ENCODE results near the gene C4BPA. TPM values are rescaled to one million over a fixed set of nuclear protein-coding genes. Genes with fewer than 3 reads are reported as not detected.

The C4BPA gene
- total RNA-seq (2013; cell fraction: nucleolus; rRNA removed), result not detected in 2 replicates
- not detected in 2 replicates for total RNA-seq (2014; rRNA removed)
- total RNA-seq (2014; rRNA removed; fragmentation: Illumina TruSeq; extraction: Trizol), result not detected in 2 replicates
- total RNA-seq (2021), result 0.21 and 0.31 TPM in 2 replicates
- not detected for polyA plus RNA-seq (2011; ENCODE audit: low read depth)
- not detected in 2 replicates for polyA plus RNA-seq (2011; rRNA removed)
- polyA plus RNA-seq (2011; cell fraction: cytosol; rRNA removed), result not detected in 2 replicates
- not detected in 2 replicates for polyA plus RNA-seq (2011; cell fraction: nucleus; rRNA removed)
- polyA plus RNA-seq (2012), result not detected in 2 replicates
- not detected in 2 replicates for polyA plus RNA-seq (2014; fragmentation: Illumina TruSeq; extraction: Trizol)
- polyA plus RNA-seq (2014; fragmentation: Nextera tagmentation; extraction: Ambion mirVana), result not detected
- polyA plus RNA-seq (2014; rRNA removed), result not detected in 2 replicates
- not detected for polyA plus RNA-seq (2016; fragmentation: Nextera tagmentation; extraction: Ambion mirVana)
- polyA minus RNA-seq (2011; rRNA and poly(A)+ RNA removed), result not detected in 2 replicates
- not detected in 2 replicates for polyA minus RNA-seq (2011; cell fraction: cytosol; rRNA and poly(A)+ RNA removed)
- polyA minus RNA-seq (2011; cell fraction: nucleus; rRNA and poly(A)+ RNA removed), result not detected in 2 replicates
- not detected for Bru-seq, nascent RNA
- percentile 5 among the genes with signal in this experiment for BruChase-seq, experiment 1, labeled RNA remaining after a 6-hour chase
- BruChase-seq, experiment 2, labeled RNA remaining after a 2-hour chase, result percentile 6 among the genes with signal in this experiment
- long read RNA-seq, experiment 1, result 0 reads
- long read RNA-seq, experiment 2, result 0 reads

DNA sequence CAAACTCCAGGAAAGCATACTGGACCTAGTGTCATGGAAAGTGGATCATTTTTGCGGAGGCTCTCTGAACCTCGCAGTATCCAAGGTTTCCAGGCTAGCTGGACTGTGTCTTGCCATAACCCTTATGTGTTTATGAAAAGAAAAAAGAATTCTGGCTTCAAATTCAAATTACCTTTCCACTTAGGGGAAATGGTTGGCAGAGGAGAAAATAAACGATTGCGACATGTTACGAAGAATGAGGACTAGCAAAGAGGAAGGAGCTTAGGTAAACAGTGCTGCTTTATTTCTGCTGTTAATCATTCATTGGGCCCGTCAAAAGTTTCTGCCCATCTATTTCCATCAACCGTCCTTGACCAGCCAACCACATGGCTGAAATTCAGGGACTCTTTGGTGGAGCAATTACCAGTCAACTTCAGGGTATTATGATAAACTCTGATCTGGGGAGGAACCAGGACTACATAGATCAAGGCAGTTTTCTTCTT is at the start of gene C4BPA:
TSS of gene C4BPA (plus strand) at position 342 of the 482 bp plus-strand sequence. CDS start 8,793 bp downstream, outside the sequence.
- in situ Hi-C loops (cut with MboI), result no loop called here
- no peaks in the 10 kb centered on the region for H3K79me2 ChIP-seq (ENCODE audit: control insufficient read depth, insufficient read depth, low read length)
- ChIA-PET POLR2A (no interaction called here), SMC1A (ENCODE audit: uncharacterized antibody, unreplicated experiment) (interaction anchor here (1.5 to 2.4 kb wide), 2 partner anchors 12 to 91 kb away, joined by 3 to 6 read pairs; no protein-coding TSS in a partner anchor), RAD21 (ENCODE audit: unreplicated experiment) (interaction anchor here (0.7 kb wide), 1 partner anchor 301 kb away, joined by 3 read pairs; no protein-coding TSS in a partner anchor), CTCF (no interaction called here)
- H3K4me1 ChIP-seq (ENCODE audit: control insufficient read depth, insufficient read depth, low read length), result no peaks in the 10 kb centered on the region
- intact Hi-C loops (cut with micrococcal nuclease; ENCODE audit: unreplicated experiment), result no loop called here
- no peak within 1 kb of the TSS for H3K27ac ChIP-seq (ENCODE audit: control insufficient read depth, insufficient read depth)
- H4K20me1 ChIP-seq (ENCODE audit: control insufficient read depth, insufficient read depth), result no peaks in the 10 kb centered on the region
- no peak for ATAC-seq
- no peak within 1 kb of the TSS for H2AFZ ChIP-seq (ENCODE audit: control insufficient read depth, low read depth, low read length)
- no peak for FAIRE-seq
- no peak for DNase-seq (ENCODE audit: low read depth, low spot score)
- H3K4me3 ChIP-seq, result no peak within 1 kb of the TSS
- peaks cover 2% of the 10 kb centered on the region; the same call in 1 of the 3 replicates for H3K9me3 ChIP-seq (replicated peaks; ENCODE audit: control insufficient read depth, insufficient read depth, low read length)
- H3K27me3 ChIP-seq (replicated peaks in 1 of 2; ENCODE audit: control insufficient read depth in 2 of 2, insufficient read depth in 2 of 2, low read length in 1 of 2), result no peaks in the 10 kb centered on the region
- H3K36me3 ChIP-seq (ENCODE audit: control insufficient read depth in 2 of 2, insufficient read depth in 2 of 2, low read length in 1 of 2), result no peaks in the 10 kb centered on the region
- no TSS peak for BruUV-seq (replicated peaks)
- WGBS (ENCODE audit: insufficient coverage, insufficient replicate concordance, low lambda C conversion rate, missing lambda C conversion rate), result 85% methylated on average over 7 of the region's 7 CpGs
- H3K9ac ChIP-seq (ENCODE audit: control insufficient read depth, insufficient read depth, low read length), result no peak within 1 kb of the TSS
- no peak within 1 kb of the TSS for H3K4me2 ChIP-seq (ENCODE audit: control insufficient read depth, insufficient read depth)
- TF ChIP-seq ZNF24 (IDR thresholded peaks at IDR 0.05), result no peak
- TF ChIP-seq WRNIP1 (IDR thresholded peaks at IDR 0.05; ENCODE audit: borderline replicate concordance, low read depth, low read length), result no peak
- no peak for TF ChIP-seq E2F8 (IDR thresholded peaks at IDR 0.05; ENCODE audit: low read depth, partially characterized antibody)
- no peak for TF ChIP-seq HCFC1 (IDR thresholded peaks at IDR 0.05; ENCODE audit: low read length)
- no peak for TF ChIP-seq NFXL1 (IDR thresholded peaks at IDR 0.05; ENCODE audit: borderline replicate concordance)
- no peak for TF ChIP-seq SP1 (IDR thresholded peaks at IDR 0.05; ENCODE audit: low read depth, low read length)
- no peak for TF ChIP-seq MYC (IDR thresholded peaks at IDR 0.05; ENCODE audit: insufficient read depth, insufficient read length, insufficient replicate concordance, low read length, severe bottlenecking)
- TF ChIP-seq, protein P1, sequence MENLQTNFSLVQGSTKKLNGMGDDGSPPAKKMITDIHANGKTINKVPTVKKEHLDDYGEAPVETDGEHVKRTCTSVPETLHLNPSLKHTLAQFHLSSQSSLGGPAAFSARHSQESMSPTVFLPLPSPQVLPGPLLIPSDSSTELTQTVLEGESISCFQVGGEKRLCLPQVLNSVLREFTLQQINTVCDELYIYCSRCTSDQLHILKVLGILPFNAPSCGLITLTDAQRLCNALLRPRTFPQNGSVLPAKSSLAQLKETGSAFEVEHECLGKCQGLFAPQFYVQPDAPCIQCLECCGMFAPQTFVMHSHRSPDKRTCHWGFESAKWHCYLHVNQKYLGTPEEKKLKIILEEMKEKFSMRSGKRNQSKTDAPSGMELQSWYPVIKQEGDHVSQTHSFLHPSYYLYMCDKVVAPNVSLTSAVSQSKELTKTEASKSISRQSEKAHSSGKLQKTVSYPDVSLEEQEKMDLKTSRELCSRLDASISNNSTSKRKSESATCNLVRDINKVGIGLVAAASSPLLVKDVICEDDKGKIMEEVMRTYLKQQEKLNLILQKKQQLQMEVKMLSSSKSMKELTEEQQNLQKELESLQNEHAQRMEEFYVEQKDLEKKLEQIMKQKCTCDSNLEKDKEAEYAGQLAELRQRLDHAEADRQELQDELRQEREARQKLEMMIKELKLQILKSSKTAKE (IDR thresholded peaks at IDR 0.05; ENCODE audit: low read depth, poor library complexity, severe bottlenecking), result no peak
- TF ChIP-seq, protein P2, sequence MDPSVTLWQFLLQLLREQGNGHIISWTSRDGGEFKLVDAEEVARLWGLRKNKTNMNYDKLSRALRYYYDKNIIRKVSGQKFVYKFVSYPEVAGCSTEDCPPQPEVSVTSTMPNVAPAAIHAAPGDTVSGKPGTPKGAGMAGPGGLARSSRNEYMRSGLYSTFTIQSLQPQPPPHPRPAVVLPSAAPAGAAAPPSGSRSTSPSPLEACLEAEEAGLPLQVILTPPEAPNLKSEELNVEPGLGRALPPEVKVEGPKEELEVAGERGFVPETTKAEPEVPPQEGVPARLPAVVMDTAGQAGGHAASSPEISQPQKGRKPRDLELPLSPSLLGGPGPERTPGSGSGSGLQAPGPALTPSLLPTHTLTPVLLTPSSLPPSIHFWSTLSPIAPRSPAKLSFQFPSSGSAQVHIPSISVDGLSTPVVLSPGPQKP (IDR thresholded peaks at IDR 0.05; ENCODE audit: low read depth, low read length), result no peak
- no peak for TF ChIP-seq CREM (IDR thresholded peaks at IDR 0.05; ENCODE audit: low read depth)
- TF ChIP-seq E4F1 (IDR thresholded peaks at IDR 0.05; ENCODE audit: borderline replicate concordance, partially characterized antibody), result no peak
